Calu3 (cell line): ENCODE data around the gene ATP8A2. TPM values are rescaled to one million over a fixed set of nuclear protein-coding genes. Genes with fewer than 3 reads are reported as not detected.

Experiments
- BruUV-seq: library from RNA; stranded (reverse); fragments of 400-500 nt; replicated peaks from 2 replicates; lab custom pipeline; 2021; lab: Mats Ljungman, UMichigan
- CTCF ChIA-PET: fragments of 300-600 bp; sonication (Branson Sonifier 250); formaldehyde crosslinking; loops from one replicate; lab custom pipeline; 2022; ENCODE audit warnings: antibody characterized with exemption; lab: Charles Lee
- DNase-seq: peaks from one replicate; pipeline ENCODE4 v3.0.0; 2022
- H3K27ac Mint-ChIP-seq: one replicate; pipeline ENCODE4 v1.8.0; 2022; ENCODE audit warnings: mixed read lengths; ENCODE audit not compliant: unreplicated experiment
- H3K27me3 Mint-ChIP-seq: one replicate; pipeline ENCODE4 v1.8.0; 2022; ENCODE audit warnings: mixed read lengths; ENCODE audit not compliant: unreplicated experiment
- H3K36me3 Mint-ChIP-seq: one replicate; pipeline ENCODE4 v1.8.0; 2022; ENCODE audit warnings: mild to moderate bottlenecking, moderate library complexity, mixed read lengths; ENCODE audit not compliant: insufficient read depth, unreplicated experiment
- H3K4me1 Mint-ChIP-seq: one replicate; pipeline ENCODE4 v1.8.0; 2022; ENCODE audit warnings: mild to moderate bottlenecking, low read depth, mixed read lengths; ENCODE audit not compliant: unreplicated experiment
- H3K4me3 Mint-ChIP-seq: one replicate; pipeline ENCODE4 v1.8.0; 2022; ENCODE audit warnings: mild to moderate bottlenecking, low read depth, moderate library complexity, mixed read lengths; ENCODE audit not compliant: unreplicated experiment
- H3K9me3 Mint-ChIP-seq: one replicate; pipeline ENCODE4 v1.8.0; 2022; ENCODE audit warnings: low read depth, mixed read lengths; ENCODE audit not compliant: unreplicated experiment
- intact Hi-C: fragments of 100-400 bp; cut with micrococcal nuclease; formaldehyde crosslinking; loops from one replicate; pipeline ENCODE4 v1.10.0; 2022; ENCODE audit not compliant: unreplicated experiment
- total RNA-seq: library from RNA; stranded (reverse); gene quantifications from 2 replicates; pipeline ENCODE4 v1.2.3, GENCODE V29; 2022
- TF ChIP-seq, protein P1 (sequence below): fragments of 200-600 bp; IDR thresholded peaks from one replicate; pipeline ENCODE4 v1.8.0; 2022; ENCODE audit warnings: antibody characterized with exemption; ENCODE audit not compliant: unreplicated experiment

The ATP8A2 gene
- total RNA-seq, 1 experiment from 2014 or later, result 0.05 TPM

DNA sequence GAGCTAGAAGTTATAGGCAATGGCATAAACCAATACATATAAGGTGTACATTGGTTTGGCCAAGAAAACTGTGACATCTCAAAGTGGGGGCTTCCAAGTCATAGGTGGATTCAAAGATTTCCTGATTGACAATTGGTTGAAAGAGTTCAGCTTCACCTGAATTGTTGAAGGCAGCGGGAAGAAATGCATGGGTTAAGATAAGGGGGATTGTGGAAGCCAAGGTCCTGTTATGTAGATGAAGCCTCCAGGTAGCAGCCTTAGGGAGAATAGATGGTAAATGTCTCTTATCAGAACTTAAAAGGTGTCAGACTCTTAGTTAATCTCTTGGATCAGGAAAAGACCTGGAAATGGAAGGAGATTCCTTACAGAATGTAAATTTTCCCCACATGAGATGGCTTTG lies 26.0 kb downstream of the ATP8A2 start:
- TF ChIP-seq, protein P1, sequence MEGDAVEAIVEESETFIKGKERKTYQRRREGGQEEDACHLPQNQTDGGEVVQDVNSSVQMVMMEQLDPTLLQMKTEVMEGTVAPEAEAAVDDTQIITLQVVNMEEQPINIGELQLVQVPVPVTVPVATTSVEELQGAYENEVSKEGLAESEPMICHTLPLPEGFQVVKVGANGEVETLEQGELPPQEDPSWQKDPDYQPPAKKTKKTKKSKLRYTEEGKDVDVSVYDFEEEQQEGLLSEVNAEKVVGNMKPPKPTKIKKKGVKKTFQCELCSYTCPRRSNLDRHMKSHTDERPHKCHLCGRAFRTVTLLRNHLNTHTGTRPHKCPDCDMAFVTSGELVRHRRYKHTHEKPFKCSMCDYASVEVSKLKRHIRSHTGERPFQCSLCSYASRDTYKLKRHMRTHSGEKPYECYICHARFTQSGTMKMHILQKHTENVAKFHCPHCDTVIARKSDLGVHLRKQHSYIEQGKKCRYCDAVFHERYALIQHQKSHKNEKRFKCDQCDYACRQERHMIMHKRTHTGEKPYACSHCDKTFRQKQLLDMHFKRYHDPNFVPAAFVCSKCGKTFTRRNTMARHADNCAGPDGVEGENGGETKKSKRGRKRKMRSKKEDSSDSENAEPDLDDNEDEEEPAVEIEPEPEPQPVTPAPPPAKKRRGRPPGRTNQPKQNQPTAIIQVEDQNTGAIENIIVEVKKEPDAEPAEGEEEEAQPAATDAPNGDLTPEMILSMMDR, result no peak
- BruUV-seq, result no TSS peak
- intact Hi-C loops, result no loop called here
- H3K4me1 Mint-ChIP-seq, result no peaks in the 10 kb centered on the region
- no peaks in the 10 kb centered on the region for H3K9me3 Mint-ChIP-seq
- no peak overlapping the region for H3K27ac Mint-ChIP-seq
- CTCF ChIA-PET, result no interaction called here
- peaks cover 59% of the 10 kb centered on the region for H3K27me3 Mint-ChIP-seq
- DNase-seq, result no peak
- no peak overlapping the region for H3K4me3 Mint-ChIP-seq
- H3K36me3 Mint-ChIP-seq, result no peaks in the 10 kb centered on the region

DNA sequence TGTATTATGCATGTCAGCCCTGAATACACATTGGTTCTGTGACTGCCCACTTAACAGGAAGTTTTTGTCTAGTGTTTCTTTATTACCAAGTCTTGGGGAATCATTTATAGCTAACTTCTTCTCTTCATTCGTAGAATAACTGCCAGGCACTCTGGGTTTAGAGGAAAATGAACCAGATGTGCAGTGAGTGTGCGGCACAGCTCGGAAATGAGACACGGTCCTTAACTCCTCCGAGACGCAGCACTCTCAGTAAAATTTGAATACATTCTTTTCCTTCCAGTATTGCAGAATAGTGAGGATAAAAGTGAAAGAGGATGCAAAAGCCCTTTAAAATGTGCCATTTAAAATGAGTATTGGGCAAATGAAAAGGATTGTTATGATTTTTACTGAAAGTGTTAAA lies 29.2 kb downstream of the ATP8A2 start:
- H3K4me3 Mint-ChIP-seq, result no peak overlapping the region

DNA sequence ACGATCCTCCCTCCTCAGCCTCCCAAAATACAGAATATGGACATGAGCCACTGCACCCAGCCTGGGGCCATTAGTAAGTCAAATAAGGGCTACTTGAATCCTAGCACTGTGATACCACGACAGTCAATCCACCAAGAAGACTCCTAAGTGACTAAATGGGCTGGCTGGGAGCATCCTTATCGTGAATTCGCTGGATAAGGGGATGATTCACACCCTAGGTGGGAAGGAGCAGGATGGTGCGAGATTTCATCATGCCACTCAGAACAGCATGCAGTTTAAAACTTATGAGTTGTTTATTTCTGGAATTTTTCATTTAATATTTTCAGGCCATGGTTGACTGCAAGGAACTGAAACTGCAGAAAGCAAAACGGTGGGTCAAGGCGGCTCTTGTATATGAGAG lies 30.2 kb downstream of the ATP8A2 start:
- no peak for DNase-seq
- CTCF ChIA-PET, result no interaction called here
- Mint-ChIP-seq H3K4me1 (no peaks in the 10 kb centered on the region), H3K4me3 (no peak overlapping the region), H3K9me3 (no peaks in the 10 kb centered on the region), H3K27ac (no peak overlapping the region), H3K36me3 (no peaks in the 10 kb centered on the region), H3K27me3 (peaks cover 69% of the 10 kb centered on the region)
- no TSS peak for BruUV-seq
- intact Hi-C loops, result no loop called here
- TF ChIP-seq, protein P1, result no peak

More for the DNA sequence above, 29.2 kb downstream of the ATP8A2 start:
- CTCF ChIA-PET, result no interaction called here
- no peak overlapping the region for H3K27ac Mint-ChIP-seq
- no peaks in the 10 kb centered on the region for H3K9me3 Mint-ChIP-seq
- TF ChIP-seq, protein P1, result no peak
- no TSS peak for BruUV-seq
- H3K27me3 Mint-ChIP-seq, result peaks cover 71% of the 10 kb centered on the region
- H3K4me1 Mint-ChIP-seq, result no peaks in the 10 kb centered on the region
- intact Hi-C loops, result no loop called here
- no peaks in the 10 kb centered on the region for H3K36me3 Mint-ChIP-seq
- DNase-seq, result no peak

DNA sequence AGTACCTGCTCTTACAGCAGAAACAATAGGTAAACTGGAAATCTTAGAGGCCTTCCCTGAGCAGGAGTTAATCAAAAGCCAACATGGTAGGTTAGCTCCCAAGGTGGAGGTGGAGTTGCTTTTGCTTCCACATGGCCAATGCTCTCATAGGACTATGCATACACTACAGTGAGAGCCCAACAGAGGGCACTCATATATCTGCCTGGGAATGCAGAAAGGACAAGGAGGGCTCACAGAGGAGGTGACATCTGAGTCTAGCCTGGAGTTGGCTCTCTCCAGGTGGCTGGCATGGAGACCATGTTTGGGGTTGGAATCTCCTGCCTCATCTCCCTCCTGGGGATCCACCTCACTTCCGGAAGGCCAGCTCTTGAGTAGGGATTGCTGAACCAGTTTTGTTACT lies 34.6 kb downstream of the ATP8A2 start:
- no peak for DNase-seq
- TF ChIP-seq, protein P1, result no peak
- CTCF ChIA-PET, result no interaction called here
- H3K4me3 Mint-ChIP-seq, result no peak overlapping the region
- H3K27me3 Mint-ChIP-seq, result peaks cover 70% of the 10 kb centered on the region
- intact Hi-C loops, result no loop called here
- no peaks in the 10 kb centered on the region for H3K36me3 Mint-ChIP-seq
- no peak overlapping the region for H3K27ac Mint-ChIP-seq
- no TSS peak for BruUV-seq
- no peaks in the 10 kb centered on the region for H3K4me1 Mint-ChIP-seq
- no peaks in the 10 kb centered on the region for H3K9me3 Mint-ChIP-seq

DNA sequence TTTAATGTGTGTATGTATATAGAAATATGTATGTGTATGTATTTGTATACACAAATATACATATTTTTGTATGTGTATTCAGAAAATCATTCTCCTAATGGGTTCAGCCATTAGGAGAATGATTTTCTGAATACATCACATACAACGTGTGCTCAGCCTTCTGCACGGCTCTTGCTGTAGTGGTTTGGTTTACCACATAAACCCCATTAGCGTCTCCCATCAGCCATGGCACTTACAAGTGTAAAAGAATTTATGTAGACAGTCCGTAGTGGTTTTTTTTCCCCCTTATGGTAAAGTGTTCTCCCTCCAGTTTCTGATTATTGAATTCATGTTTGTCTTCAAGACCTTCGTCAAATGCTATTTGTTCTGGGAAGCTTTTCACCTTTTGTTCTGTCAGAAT lies 38.2 kb downstream of the ATP8A2 start:
- TF ChIP-seq, protein P1, result no peak
- no peaks in the 10 kb centered on the region for H3K4me1 Mint-ChIP-seq
- H3K4me3 Mint-ChIP-seq, result no peak overlapping the region
- DNase-seq, result no peak
- H3K27ac Mint-ChIP-seq, result no peak overlapping the region
- peaks cover 62% of the 10 kb centered on the region for H3K27me3 Mint-ChIP-seq
- CTCF ChIA-PET, result no interaction called here
- BruUV-seq, result no TSS peak
- intact Hi-C loops, result no loop called here
- H3K36me3 Mint-ChIP-seq, result no peaks in the 10 kb centered on the region
- no peaks in the 10 kb centered on the region for H3K9me3 Mint-ChIP-seq
